IMR-90 (cell line): ENCODE measurements around the gene ADIRF. TPM values are rescaled to one million over a fixed set of nuclear protein-coding genes. Genes with fewer than 3 reads are reported as not detected.

Experiments used
- ATAC-seq: fragments of 200-7000 bp; cut with Tn5 transposase; 2 replicates; pipeline ENCODE4 v1.9.1; 2020; ENCODE audit warnings: low read depth, mild to moderate bottlenecking, moderate library complexity
- BruUV-seq: library from RNA; stranded (reverse); fragments of 400-500 nt; replicated peaks from 2 replicates; lab custom pipeline; 2021; lab: Mats Ljungman, UMichigan
- CTCF ChIA-PET: fragments of 300-600 bp; formaldehyde crosslinking; extraction: SDS; loops from one replicate; lab custom pipeline; 2021; ENCODE audit warnings: antibody characterized with exemption; lab: Yijun Ruan, JAX
- POLR2A ChIA-PET: fragments of 300-600 bp; sonication (Branson Sonifier 250); formaldehyde crosslinking; loops from one replicate; lab custom pipeline; 2022; ENCODE audit warnings: antibody characterized with exemption; ENCODE audit not compliant: unreplicated experiment; lab: Charles Lee
- DNase-seq: peaks from one replicate; pipeline ENCODE4 v3.0.0; 2013
- H2AFZ ChIP-seq: replicated peaks from 2 replicates; pipeline ENCODE3; 2013; ENCODE audit warnings: low read length, mild to moderate bottlenecking; ENCODE audit not compliant: poor library complexity
- H2AK5ac ChIP-seq: 2 replicates; pipeline ENCODE4 v1.6.1; 2013; ENCODE audit warnings: low read depth, low read length, inconsistent platforms
- H2AK9ac ChIP-seq: replicated peaks from 2 replicates; pipeline ENCODE3; 2013; ENCODE audit warnings: mild to moderate bottlenecking, low read depth, low read length, moderate library complexity; ENCODE audit not compliant: poor library complexity
- H2BK120ac ChIP-seq: 2 replicates; pipeline ENCODE4 v1.6.1; 2013; ENCODE audit warnings: low read depth, low read length, inconsistent platforms
- H2BK15ac ChIP-seq: 3 replicates; pipeline ENCODE4 v1.6.1; 2013; ENCODE audit warnings: low read depth, low read length, inconsistent platforms
- H2BK20ac ChIP-seq: 2 replicates; pipeline ENCODE4 v1.6.1; 2013; ENCODE audit warnings: low read depth, mild to moderate bottlenecking, inconsistent platforms, low read length, moderate library complexity
- H2BK5ac ChIP-seq: 2 replicates; pipeline ENCODE4 v1.6.1; 2013; ENCODE audit warnings: mild to moderate bottlenecking, low read depth, low read length, inconsistent platforms; ENCODE audit not compliant: poor library complexity, severe bottlenecking
- H3K14ac ChIP-seq: replicated peaks from 2 replicates; pipeline ENCODE4 v1.6.1; 2013; ENCODE audit warnings: low read depth, low read length, inconsistent platforms
- H3K18ac ChIP-seq: 2 replicates; pipeline ENCODE4 v1.6.1; 2013; ENCODE audit warnings: low read depth, low read length, control low read depth
- H3K23ac ChIP-seq: 2 replicates; pipeline ENCODE4 v1.6.1; 2013; ENCODE audit warnings: low read depth, low read length, inconsistent platforms
- H3K27ac ChIP-seq: 2 replicates; pipeline ENCODE4 v1.5.1; 2013; ENCODE audit warnings: mild to moderate bottlenecking, control low read depth, low read length; ENCODE audit not compliant: insufficient read depth
- H3K27me3 ChIP-seq: 2 replicates; pipeline ENCODE4 v1.6.1; 2013; ENCODE audit warnings: low read length; ENCODE audit not compliant: control insufficient read depth, insufficient read depth
- H3K36me3 ChIP-seq: 2 replicates; pipeline ENCODE4 v1.6.1; 2013; ENCODE audit warnings: low read length, mixed read lengths; ENCODE audit not compliant: control insufficient read depth, insufficient read depth
- H3K4ac ChIP-seq: 2 replicates; pipeline ENCODE4 v1.6.1; 2013; ENCODE audit warnings: low read depth, low read length, inconsistent platforms
- H3K4me1 ChIP-seq: 2 replicates; pipeline ENCODE4 v1.6.1; 2013; ENCODE audit warnings: low read length, mixed read lengths; ENCODE audit not compliant: control insufficient read depth, insufficient read depth
- H3K4me2 ChIP-seq: 2 replicates; pipeline ENCODE4 v1.6.1; 2013; ENCODE audit warnings: low read depth, mild to moderate bottlenecking, control low read depth, low read length, moderate library complexity
- H3K4me3 ChIP-seq: 2 replicates; pipeline ENCODE4 v1.5.1; 2013; ENCODE audit warnings: low read depth, mild to moderate bottlenecking, control low read depth, low read length, moderate library complexity; ENCODE audit not compliant: insufficient read depth
- H3K56ac ChIP-seq: 2 replicates; pipeline ENCODE4 v1.6.1; 2013; ENCODE audit warnings: low read length, inconsistent platforms; ENCODE audit not compliant: insufficient read depth; ENCODE audit errors: extremely low read depth
- H3K79me1 ChIP-seq, 2 experiments: 2 replicates each; pipeline ENCODE4 v1.6.1; 2013; ENCODE audit warnings: low read length in 2 of 2, inconsistent platforms in 1 of 2, low read depth in 1 of 2
- H3K9ac ChIP-seq: 2 replicates; pipeline ENCODE4 v1.6.1; 2013; ENCODE audit warnings: low read depth, low read length, control low read depth
- H3K9me1 ChIP-seq: 2 replicates; pipeline ENCODE4 v1.6.1; 2013; ENCODE audit warnings: low read length, inconsistent platforms; ENCODE audit not compliant: insufficient read depth
- H3K9me3 ChIP-seq: 2 replicates; pipeline ENCODE4 v1.6.1; 2013; ENCODE audit warnings: low read length; ENCODE audit not compliant: control insufficient read depth, insufficient read depth
- H4K20me1 ChIP-seq: 2 replicates; pipeline ENCODE4 v1.6.1; 2013; ENCODE audit warnings: low read length, inconsistent platforms; ENCODE audit not compliant: insufficient read depth
- H4K5ac ChIP-seq: 2 replicates; pipeline ENCODE4 v1.6.1; 2013; ENCODE audit warnings: mild to moderate bottlenecking, low read depth, low read length, control low read depth
- H4K8ac ChIP-seq, 2 experiments: 2 replicates each; pipeline ENCODE4 v1.6.1; 2013; ENCODE audit warnings: low read depth in 2 of 2, low read length in 2 of 2, control low read depth in 1 of 2, inconsistent platforms in 1 of 2
- H4K91ac ChIP-seq: 2 replicates; pipeline ENCODE4 v1.6.1; 2013; ENCODE audit warnings: low read depth, low read length, inconsistent platforms; ENCODE audit not compliant: insufficient read depth
- BHLHE40 ChIP-seq: fragments of 150-350 bp; IDR thresholded peaks from 2 replicates; pipeline ENCODE4 v1.6.1; 2016; ENCODE audit warnings: mild to moderate bottlenecking, low read depth, low read length
- CEBPB ChIP-seq: IDR thresholded peaks from 2 replicates; pipeline ENCODE4 v1.6.1; 2012; ENCODE audit warnings: low read depth, low read length, improper control_type of control experiment
- CHD1 ChIP-seq: IDR thresholded peaks from 2 replicates; pipeline ENCODE4 v1.6.1; 2012; ENCODE audit warnings: low read depth, low read length, improper control_type of control experiment
- CTCF ChIP-seq: conservative IDR thresholded peaks from 2 replicates; pipeline ENCODE4 v1.5.1; 2012; ENCODE audit warnings: mild to moderate bottlenecking, low read depth, low read length, improper control_type of control experiment
- FOS ChIP-seq: fragments of 150-350 bp; IDR thresholded peaks from 2 replicates; pipeline ENCODE4 v1.6.1; 2016; ENCODE audit warnings: low read depth, low read length
- MAFK ChIP-seq: IDR thresholded peaks from 2 replicates; pipeline ENCODE4 v1.6.1; 2012; ENCODE audit warnings: low read depth, low read length, improper control_type of control experiment
- MAZ ChIP-seq: IDR thresholded peaks from 2 replicates; pipeline ENCODE4 v1.6.1; 2012; ENCODE audit warnings: low read depth, mild to moderate bottlenecking, low read length, improper control_type of control experiment, moderate library complexity, borderline replicate concordance
- MXI1 ChIP-seq: IDR thresholded peaks from 2 replicates; pipeline ENCODE4 v1.6.1; 2012; ENCODE audit warnings: low read depth, mild to moderate bottlenecking, low read length, moderate library complexity, borderline replicate concordance
- POLR2A ChIP-seq: IDR thresholded peaks from 2 replicates; pipeline ENCODE4 v1.6.1; 2012; ENCODE audit warnings: mild to moderate bottlenecking, low read depth, low read length
- RAD21 ChIP-seq: IDR thresholded peaks from 2 replicates; pipeline ENCODE4 v1.6.1; 2012; ENCODE audit warnings: low read length, improper control_type of control experiment
- RCOR1 ChIP-seq: IDR thresholded peaks from 2 replicates; pipeline ENCODE4 v1.6.1; 2012; ENCODE audit warnings: mild to moderate bottlenecking, low read length, improper control_type of control experiment; ENCODE audit not compliant: insufficient replicate concordance
- RFX5 ChIP-seq: IDR thresholded peaks from 2 replicates; pipeline ENCODE4 v1.8.0; 2012; ENCODE audit warnings: low read depth, mild to moderate bottlenecking, low read length, moderate library complexity
- SMC3 ChIP-seq: fragments of 150-350 bp; IDR thresholded peaks from 2 replicates; pipeline ENCODE4 v1.6.1; 2016; ENCODE audit warnings: low read depth, mild to moderate bottlenecking, antibody characterized with exemption, low read length, moderate library complexity
- USF2 ChIP-seq: fragments of 150-350 bp; IDR thresholded peaks from 2 replicates; pipeline ENCODE4 v1.6.1; 2017; ENCODE audit warnings: mild to moderate bottlenecking, antibody characterized with exemption, low read length, low read depth
- WGBS, 2 experiments: methylation state at CpG; one replicate each; pipeline versions ENCODE4 v1.1.5 to v1.1.7; 2013; ENCODE audit warnings: missing lambda C conversion rate in 2 of 2; ENCODE audit not compliant: insufficient read length in 1 of 2; ENCODE audit errors: extremely low coverage in 2 of 2; 5-methylcytosine and 5-hydroxymethylcytosine counted together
- dilution Hi-C: fragments of 300-500 bp; cut with HindIII; formaldehyde crosslinking; loops from one replicate; pipeline ENCODE4 v1.14.3; 2018; ENCODE audit warnings: low sequenced_read_pairs; ENCODE audit not compliant: unreplicated experiment
- in situ Hi-C: fragments of 300-500 bp; cut with MboI; formaldehyde crosslinking; loops from 3 replicates; pipeline ENCODE4 v1.14.3; 2019; ENCODE audit warnings: low sequenced_read_pairs, inconsistent platforms, mixed read lengths
- intact Hi-C: fragments of 100-400 bp; cut with micrococcal nuclease; formaldehyde crosslinking; loops from 2 replicates; pipeline ENCODE4 v1.10.0; 2022
- polyA plus RNA-seq, 3 experiments: library from polyadenylated mRNA; depleted of rRNA; stranded (reverse); fragments of >200 nt; gene quantifications; 2 replicates each; pipeline ENCODE4 v1.2.3, GENCODE V29; 2012; ENCODE audit warnings: low replicate concordance in 1 of 3
- total RNA-seq: library from RNA; depleted of rRNA; stranded (reverse); fragments of >200 nt; gene quantifications from 2 replicates; pipeline ENCODE4 v1.2.3, GENCODE V29; 2012
- TF ChIP-seq, protein P1 (sequence below): fragments of 150-350 bp; IDR thresholded peaks from 2 replicates; pipeline ENCODE4 v1.6.1; 2016; ENCODE audit warnings: low read depth, mild to moderate bottlenecking, low read length, moderate library complexity, borderline replicate concordance

Gene ADIRF
- total and polyA plus RNA-seq, 2 of the 4 experiments (the other 2 are of a cell fraction), result 2.3 to 7.2 TPM

GRCh38 chr10:86942441-86943315, 25.6 kb upstream of the ADIRF start:
- in situ Hi-C loops, result no loop called here
- no peaks in the 10 kb centered on the region for H3K79me1 ChIP-seq
- H3K27ac ChIP-seq, result no peak overlapping the region
- H4K5ac ChIP-seq, result no peak overlapping the region
- 58% methylated on average over 64 of the region's 94 CpGs; no CpG with 5 or more reads in 1 of the 2 experiments for WGBS, 2 experiments
- no peaks in the 10 kb centered on the region for H3K9me3 ChIP-seq
- no peak overlapping the region for H2AK5ac ChIP-seq
- H2BK120ac ChIP-seq, result no peak overlapping the region
- ChIA-PET CTCF (no interaction called here), POLR2A (no interaction called here)
- H3K18ac ChIP-seq, result no peak overlapping the region
- H3K4me2 ChIP-seq, result no peak overlapping the region
- H3K4ac ChIP-seq, result no peak overlapping the region
- H3K14ac ChIP-seq, result no peak overlapping the region
- no peaks in the 10 kb centered on the region for H3K36me3 ChIP-seq
- no peak overlapping the region for H3K56ac ChIP-seq
- no peak overlapping the region for H2BK20ac ChIP-seq
- H3K4me3 ChIP-seq, result no peak overlapping the region
- H4K91ac ChIP-seq, result no peak overlapping the region
- no peaks in the 10 kb centered on the region for H4K20me1 ChIP-seq
- H2AK9ac ChIP-seq, result peak overlapping the region; percentile 72
- no peak overlapping the region for H4K8ac ChIP-seq
- BruUV-seq, result no TSS peak
- dilution Hi-C loops, result no loop called here
- peaks cover under 1% of the 10 kb centered on the region; the same call in 1 of the 2 replicates for H3K9me1 ChIP-seq
- H3K9ac ChIP-seq, result no peak overlapping the region
- no peak overlapping the region for H2BK15ac ChIP-seq
- no peak for ATAC-seq
- H3K4me1 ChIP-seq, result no peaks in the 10 kb centered on the region
- intact Hi-C loops, result no loop called here
- no peak overlapping the region for H2BK5ac ChIP-seq
- H2AFZ ChIP-seq, result peak overlapping the region; percentile 72
- DNase-seq, result no peak
- peaks cover 9% of the 10 kb centered on the region for H3K27me3 ChIP-seq
- H3K23ac ChIP-seq, result no peak overlapping the region
- TF ChIP-seq MAFK (no peak), SMC3 (no peak), USF2 (no peak), MAZ (no peak), RCOR1 (no peak), CTCF (no peak), FOS (no peak), RFX5 (no peak), MXI1 (no peak), BHLHE40 (no peak), RAD21 (no peak), CEBPB (no peak), POLR2A (no peak), CHD1 (no peak)
- TF ChIP-seq, protein P1, sequence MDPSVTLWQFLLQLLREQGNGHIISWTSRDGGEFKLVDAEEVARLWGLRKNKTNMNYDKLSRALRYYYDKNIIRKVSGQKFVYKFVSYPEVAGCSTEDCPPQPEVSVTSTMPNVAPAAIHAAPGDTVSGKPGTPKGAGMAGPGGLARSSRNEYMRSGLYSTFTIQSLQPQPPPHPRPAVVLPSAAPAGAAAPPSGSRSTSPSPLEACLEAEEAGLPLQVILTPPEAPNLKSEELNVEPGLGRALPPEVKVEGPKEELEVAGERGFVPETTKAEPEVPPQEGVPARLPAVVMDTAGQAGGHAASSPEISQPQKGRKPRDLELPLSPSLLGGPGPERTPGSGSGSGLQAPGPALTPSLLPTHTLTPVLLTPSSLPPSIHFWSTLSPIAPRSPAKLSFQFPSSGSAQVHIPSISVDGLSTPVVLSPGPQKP, result no peak
